Hypothalamus (tissue), 51 donors: ENCODE results near the gene TIMP2.
"Not testable (repeated sequence)": the region's sequence is repeated elsewhere in the genome, so short reads cannot be mapped to it uniquely, and the experiment has no call there.

Source experiments
- DNase-seq, 51 donors: peaks; one replicate each; lab custom pipeline; 2025; lab: John Stamatoyannopoulos, UW

The TIMP2 gene

GRCh38 chr17:78892520-78892919 lies 32.7 kb downstream of the TIMP2 start:
- peak in 22 of 51 donors; percentile 21 to 81 (median 40) for DNase-seq

- DNase-seq, result peak in 1 of 51 donors; percentile 51
Observed at GRCh38 chr17:78892062-78892456, 33.1 kb downstream of the TIMP2 start.

- DNase-seq, result peak in 4 of 51 donors; percentile 22 to 42 (median 39)
Observed at GRCh38 chr17:78891406-78892061, 33.7 kb downstream of the TIMP2 start.

DNA sequence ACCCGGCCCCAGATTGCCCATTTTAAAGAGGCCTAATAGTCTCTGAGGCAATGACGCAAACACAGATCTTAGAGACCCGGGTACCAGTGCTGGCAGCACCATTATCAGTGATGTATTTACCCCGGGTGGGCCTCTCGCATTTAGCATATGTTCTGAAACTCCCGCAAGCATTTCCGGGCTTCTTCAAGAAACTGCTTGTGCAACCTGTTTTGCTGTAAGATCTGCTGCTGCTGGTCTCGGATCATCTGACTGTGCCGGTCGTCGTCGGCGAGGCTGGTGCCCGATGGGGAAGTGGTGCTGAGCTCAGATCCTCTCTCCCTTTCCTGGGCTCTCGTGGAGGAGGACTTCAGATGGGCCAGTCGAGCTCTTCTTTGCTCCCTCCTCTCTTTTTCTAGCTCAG lies 34.7 kb downstream of the TIMP2 start:
- DNase-seq, result peak in 31 of 51 donors; percentile 19 to 67 (median 40)

DNA sequence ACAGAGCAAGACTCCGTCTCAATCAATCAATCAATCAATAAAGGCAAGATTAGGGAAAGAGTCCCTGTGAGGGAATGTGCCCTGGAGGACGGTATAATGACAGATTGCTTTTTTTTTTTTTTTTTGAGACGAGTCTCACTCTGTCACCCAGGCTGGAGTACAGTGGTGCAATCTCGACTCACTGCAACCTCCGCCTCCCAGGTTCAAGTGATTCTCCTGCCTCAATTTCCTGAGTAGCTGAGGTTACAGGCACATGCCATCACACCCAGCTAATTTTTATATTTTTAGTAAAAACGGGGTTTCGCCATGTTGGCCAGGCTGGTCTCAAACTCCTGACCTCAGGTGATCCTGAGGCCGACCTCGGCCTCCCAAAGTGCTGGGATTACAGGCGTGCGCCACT lies 35.1 kb downstream of the TIMP2 start:
- not testable (repeated sequence) for DNase-seq

DNA sequence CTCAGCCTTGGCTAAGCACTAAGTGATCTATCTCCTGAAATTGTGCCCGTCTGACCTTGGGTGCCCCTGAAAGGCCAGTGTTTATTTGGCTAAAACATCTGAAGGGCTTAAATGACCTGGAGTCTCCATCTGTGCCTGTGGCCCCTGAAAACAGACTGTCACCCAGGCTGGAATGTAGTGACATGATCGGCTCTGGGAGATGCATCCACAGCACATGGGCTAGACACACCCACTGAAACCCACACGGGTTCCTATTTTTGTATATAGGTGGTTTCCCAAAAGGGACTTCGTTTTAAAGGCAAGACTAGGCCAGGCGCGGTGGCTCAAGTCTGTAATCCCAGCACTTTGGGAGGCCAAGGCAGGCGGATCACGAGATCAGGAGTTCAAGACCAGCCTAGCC lies 35.7 kb downstream of the TIMP2 start:
- DNase-seq, result no peak

- peak in 1 of 51 donors; percentile 18 for DNase-seq
Observed at GRCh38 chr17:78888941-78889518, 36.2 kb downstream of the TIMP2 start.

DNA sequence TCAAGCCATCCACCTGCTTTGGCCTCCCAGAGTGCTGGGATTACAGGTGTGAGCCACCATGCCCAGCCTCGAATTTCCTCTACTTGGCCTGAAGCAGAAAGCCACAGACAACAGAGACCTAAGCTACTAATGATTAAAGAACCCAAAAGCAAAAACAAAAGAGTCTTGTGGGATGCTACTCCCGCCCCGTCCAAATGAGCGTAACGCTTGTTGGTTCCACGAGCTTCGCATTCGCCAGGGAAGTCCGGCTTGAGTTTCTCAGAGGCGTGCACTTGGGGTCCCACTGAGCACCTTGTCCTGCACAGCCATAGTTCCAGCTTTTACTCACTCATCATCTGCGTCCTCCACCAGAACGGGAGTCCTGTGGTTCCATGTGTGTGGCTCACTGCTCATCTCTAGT lies 38.2 kb downstream of the TIMP2 start:
- DNase-seq, result no peak

DNA sequence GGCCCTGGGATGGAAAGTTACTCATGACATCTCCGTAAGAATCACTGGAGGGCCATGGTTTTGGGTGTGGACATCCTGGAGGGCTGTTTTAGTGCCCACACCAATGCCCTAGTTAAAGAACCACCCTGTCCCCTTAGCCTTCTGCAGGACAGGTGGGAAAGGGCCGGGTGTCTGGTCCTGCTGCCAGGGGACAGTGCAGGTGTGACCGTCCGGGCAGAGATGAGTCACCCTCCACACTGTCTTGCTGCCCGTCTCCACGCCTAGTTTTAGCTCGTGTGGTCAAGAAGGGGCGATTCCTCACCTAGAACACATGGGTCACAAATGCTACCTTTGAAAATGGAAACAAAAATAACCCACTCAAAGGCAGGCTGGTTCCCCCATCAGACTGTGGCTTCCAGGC lies 39.2 kb downstream of the TIMP2 start:
- DNase-seq, result no peak

DNA sequence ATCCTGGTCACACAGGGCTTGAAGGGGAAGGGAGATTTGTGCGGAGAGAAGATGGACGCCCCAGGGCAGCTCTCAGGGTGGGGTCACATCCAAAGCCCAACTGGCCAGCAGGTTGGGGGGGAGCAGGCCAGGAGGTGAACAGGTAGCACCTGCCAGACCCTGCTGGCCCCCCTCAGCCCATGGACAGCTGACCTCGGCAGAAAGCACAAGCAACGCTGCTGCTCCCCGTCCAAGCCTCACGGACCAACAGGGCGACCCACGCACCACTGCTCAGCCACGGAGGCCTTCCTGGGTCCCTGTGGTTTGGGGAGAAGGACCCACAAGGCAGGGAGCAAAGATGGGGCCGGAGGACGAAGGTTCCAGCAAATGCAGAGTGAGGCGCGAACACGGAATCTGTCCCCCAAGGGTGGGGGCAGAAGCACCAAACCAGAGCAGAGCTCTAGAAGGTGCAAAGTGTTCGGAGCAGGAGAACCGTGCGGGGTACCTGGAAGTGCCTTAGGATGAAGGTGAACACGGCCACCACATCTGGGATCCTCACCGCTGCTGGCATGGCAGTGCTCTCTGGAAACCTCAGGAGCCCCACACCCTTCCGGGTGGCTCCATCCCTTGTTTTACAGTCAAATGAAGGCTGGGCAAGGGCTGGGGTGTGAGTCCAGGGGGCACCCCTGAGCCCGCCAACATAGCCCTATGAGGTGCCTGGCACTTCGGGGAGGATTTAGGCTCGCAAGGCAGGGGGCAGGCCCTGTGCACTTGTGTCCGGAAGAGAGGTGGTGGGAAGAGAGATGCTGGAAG lies 40.1 kb downstream of the TIMP2 start:
- DNase-seq, result no peak

GRCh38 chr17:78884148-78884825 lies 40.9 kb downstream of the TIMP2 start:
- peak in 35 of 51 donors; percentile 39 to 84 (median 68) for DNase-seq

GRCh38 chr17:78883533-78884131 lies 41.6 kb downstream of the TIMP2 start:
- DNase-seq, result peak in 49 of 51 donors; percentile 39 to 92 (median 83)

DNA sequence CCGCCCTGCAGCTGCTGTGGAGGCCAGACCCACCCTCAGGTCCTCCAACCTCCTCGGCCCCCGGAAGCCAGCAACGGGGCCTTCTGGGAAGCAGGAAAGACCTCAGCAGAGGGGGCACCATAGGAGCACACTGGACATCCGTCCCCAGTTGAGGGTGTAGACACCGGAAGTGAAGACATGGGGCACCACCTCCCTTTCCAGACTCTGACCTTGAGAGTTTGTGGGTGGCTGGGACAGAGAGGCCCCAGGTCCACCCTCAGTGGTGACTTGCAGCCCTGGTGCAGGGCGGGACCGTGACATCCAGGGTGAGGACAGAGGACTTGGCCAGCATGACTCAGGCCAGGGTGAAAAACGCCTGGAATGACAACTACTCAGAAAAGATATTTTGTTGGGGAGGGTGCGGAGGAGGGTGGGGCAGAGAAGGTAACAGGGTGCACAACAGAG lies 42.1 kb downstream of the TIMP2 start:
- DNase-seq, result peak in 9 of 51 donors; percentile 60 to 77 (median 66)

DNA sequence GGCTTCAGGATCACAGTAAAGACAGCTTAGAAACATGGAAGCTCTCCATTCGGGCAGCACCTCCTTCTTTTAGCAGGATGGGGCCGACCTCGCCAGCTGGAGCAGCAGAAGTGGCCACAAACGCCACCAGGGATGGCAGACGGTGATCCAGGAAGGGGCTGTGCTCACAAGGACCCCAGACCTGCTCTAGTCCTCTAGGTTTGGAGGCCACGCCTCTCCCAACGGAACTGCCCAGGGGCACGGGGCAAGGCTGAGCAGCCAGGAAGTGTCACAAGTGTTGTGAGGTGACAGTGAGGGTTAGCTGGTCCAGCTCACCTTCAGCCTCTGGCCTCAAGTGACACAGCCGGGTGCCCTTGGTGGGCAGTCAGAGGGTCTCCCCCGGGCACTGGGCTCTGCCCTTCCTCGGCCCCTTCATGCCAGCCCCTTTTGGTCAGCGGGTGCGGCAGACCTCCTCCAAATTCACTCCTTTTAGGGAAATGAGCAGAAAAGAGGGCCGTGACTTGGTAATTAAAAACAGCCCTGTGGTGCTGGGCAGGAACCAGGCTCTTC lies 42.6 kb downstream of the TIMP2 start:
- DNase-seq, result peak in 1 of 51 donors; percentile 22

DNA sequence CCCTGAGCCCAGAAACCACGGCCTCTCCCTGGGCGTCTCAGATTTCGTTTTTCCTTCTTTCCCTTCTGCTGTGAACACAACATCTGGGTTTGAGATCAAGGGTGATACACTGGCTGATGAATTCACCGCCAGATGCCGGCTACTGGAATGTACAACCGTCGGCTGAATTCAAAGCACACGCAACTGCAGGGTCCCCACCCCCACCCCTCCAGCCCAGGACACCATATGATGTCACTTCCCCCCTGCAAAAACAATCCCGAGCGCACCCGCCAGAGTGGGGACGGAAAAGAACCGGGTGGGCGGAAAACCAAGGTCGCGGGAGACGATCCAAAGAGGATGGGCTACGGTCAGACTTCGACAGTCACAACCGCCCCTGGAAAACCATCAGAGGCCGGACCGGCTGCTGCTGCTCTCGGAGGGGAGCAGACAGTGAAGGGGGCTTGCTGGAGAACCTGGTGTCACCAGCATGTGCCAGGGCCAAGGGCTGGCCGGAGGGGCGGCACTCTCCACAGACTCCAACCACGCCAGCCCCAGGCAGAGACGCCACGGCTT lies 45.5 kb downstream of the TIMP2 start:
- peak in 9 of 51 donors; percentile 28 to 53 (median 34) for DNase-seq

DNA sequence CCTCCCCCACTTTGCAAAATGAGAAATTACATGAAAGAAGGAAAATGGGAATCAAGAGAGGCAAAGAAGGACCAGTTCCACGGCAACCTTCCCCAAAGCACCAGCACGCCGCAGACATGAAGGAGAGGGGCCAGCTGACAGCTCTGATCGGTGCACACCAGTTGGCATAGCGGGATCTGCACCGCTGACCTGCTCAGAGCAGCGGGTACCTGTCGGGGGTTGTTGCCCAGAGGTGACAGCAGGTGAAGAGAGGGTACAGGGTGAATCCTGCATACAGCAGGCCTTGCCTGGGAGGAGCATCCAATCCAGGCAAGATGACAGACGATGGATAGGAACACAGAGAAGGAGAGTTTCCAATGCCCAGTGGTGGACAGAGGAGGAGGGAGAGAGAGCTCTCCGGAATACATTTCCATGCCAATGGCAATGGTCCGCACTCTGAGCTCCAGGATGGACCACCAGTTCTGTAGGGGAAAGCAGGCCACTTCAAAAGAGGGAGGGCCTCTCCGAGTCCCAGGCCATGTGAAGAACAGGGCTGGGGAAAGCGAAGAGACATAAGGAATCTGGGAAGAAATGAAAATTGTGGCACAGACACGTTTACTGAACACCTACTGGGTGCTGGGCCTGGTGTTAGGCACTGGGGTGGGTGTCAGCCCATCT lies 46.2 kb downstream of the TIMP2 start:
- peak in 1 of 51 donors; percentile 34 for DNase-seq

- DNase-seq, result no peak
Observed at GRCh38 chr17:78878261-78878660, 46.9 kb downstream of the TIMP2 start.

GRCh38 chr17:78876954-78877517 lies 48.2 kb downstream of the TIMP2 start:
- DNase-seq, result not testable (repeated sequence)

DNA sequence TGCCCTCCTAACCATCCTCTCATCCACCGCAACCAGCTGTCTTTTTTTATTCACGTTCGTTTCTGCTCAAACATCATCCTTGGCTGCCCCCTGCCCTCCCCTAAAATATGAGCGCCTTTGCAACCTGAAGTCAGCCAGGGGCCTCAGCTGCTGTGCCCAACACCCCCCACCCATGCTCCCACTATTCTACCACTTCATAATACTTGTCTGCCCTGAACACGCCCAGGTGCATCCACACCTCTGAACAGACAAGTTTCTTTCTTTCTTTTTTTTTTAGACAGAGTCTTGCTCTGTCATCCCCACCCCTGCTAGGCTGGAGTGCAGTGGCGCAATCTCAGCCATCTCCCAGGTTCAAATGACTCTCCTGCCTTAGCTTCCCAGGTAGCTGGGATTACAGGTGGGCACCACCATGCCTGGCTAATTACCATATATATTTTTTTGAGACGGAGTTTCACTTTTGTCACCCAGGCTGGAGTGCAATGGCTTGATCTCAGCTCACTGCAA lies 49.0 kb downstream of the TIMP2 start:
- DNase-seq, result no peak
